HPDE6-E6E7 (cell line): Measurements from ENCODE around the gene RTF1.

ENCODE experiments used
- DNase-seq: peaks from one replicate; pipeline ENCODE4 v3.0.0; 2011; ENCODE audit warnings: missing footprints; ENCODE audit errors: extremely low spot score

RTF1 gene

DNA sequence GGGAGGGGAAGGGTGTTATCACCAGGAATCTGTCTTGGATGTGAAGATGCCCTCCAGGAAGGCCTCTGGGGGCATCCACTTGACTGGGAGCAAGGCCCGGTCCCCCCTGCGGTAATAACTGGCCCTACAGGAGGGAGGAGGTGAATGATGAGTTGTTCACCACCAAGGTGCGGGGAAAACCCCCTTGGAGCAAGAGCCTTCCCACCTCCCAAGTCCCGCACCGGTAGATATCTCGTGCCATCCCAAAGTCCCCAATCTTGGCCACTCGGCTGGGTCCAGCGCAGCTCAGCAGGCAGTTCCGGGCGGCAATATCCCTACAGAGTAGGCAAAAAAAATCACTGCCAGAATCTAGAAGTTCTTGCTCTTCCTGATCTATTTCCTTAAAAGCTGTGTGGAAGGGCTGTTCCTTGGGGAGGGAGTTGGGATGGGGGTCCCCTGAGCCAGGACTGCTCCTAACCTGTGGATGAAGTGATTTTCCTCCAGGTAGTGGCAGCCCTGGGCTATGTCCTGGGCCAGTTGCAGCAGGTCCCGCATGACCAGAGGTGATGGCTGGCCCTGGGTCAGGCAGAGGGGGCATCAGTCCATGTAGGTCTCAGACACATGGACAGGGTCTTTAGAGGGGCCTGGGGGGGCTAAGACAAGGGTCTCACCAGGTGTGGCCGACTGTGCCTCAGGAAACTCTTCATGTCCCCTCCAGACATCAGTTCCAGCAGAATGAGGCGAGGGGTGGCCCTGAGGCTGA lies 88.0 kb downstream of the RTF1 start:
- no peak for DNase-seq

DNA sequence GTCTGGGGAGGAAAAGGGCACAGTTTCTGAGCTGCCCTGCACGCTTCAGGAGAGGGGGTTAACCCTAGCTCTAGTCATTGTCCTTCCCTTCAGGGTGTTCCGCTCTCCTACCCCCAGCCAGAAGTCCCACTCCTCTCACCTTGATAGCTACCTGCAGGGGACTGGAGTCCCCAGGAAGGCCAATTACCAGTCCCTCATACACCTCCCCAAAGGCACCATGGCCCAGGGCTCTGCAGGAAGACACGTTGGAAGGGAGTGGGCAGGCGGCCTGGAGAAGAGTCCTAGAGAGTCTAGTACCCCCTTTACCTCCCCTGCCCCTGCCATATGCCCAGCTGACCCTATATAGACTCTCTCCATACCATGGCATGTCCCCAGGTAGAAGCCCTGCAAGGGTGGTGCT lies 88.9 kb downstream of the RTF1 start:
- DNase-seq: no peak

- no peak for DNase-seq
Measured at GRCh38 chr15:41506796-41507341, 90.0 kb downstream of the RTF1 start.

DNA sequence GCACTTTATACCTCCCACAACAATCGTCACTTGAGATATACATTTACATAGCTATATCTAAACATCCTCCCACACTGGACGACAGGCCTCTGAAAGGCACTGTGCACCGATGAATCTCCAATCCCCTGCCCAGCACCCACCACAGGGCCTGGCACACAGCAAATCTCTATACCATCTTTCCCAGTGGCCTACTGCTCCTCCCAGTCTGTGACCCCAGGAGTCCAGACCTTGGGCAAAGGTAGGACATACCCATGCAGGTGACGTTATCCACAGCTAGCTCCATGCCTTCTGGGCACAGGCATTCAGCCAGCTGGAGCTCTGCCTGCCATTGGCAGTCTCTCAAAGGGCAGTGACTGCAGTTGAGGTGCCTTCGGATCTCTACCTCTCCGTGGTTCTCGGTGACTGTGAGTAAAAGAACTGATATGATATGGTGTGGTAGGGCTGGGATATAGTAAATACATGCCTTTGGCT lies 91.0 kb downstream of the RTF1 start:
- DNase-seq: peak; percentile 40

DNA sequence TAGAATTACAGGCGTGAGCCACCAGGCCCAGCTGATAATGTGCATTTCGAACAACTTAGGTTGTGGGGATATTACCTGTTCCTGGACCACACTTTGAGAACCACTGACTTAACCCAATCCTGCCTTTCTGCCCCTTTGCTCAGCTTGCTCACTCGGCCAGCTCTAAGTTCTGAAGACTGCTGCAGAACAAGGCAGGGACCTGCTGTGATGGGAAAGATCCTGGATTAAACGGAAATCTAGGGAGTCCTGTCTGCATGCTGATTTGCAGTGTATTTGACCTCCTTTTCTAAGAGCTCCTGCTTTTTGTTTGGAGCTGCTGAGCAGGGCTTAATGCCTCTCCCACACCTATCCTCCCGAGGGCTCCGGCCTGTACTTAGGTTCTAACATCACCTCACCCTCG lies 93.8 kb downstream of the RTF1 start:
- no peak for DNase-seq

GRCh38 chr15:41511331-41511898 lies 94.5 kb downstream of the RTF1 start:
- DNase-seq: no peak

DNA sequence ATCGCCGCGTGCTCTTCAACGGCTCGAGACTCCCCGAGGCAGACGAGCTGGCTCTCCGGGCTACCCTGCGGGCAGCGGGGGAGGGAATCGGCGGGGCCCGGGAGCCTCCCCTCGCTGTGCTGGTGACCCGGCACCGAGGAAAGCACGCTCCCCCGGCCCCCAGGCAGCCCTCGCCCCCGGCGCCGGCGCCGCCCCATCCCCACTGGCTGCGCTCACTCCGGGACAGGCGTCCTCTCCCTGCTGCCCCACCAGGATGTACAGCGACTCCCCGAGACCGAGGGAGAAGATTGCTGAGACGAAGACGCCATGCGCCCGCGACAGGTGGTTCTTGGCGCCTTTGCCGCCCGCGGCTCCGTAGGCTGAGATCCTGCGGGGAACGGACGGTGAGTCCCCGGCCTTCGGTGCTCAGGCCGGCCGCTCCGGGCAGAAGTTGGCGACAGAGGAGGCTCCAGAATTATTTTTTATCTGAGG lies 95.0 kb downstream of the RTF1 start:
- DNase-seq: no peak

DNA sequence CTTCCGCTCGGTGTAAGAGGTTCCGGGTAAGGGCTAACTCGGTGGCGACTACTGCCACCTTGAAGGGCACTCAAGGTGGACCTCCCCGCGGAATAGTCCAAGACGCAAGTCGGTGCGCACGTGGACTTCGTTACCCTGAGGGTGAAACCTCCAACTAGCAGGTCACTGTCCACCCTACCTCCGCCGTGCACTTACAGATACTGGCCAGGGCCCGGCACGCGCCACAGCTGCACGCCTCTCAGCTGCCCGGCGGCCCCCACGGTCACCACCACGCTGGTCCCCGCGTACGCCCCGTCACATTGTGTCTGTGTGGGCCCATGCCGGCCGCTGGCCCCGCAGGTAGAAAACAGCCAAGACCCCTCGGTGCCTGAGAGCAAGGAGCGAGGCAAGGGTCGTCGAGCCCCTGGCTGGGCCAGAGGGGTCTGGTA lies 95.6 kb downstream of the RTF1 start:
- no peak for DNase-seq

GRCh38 chr15:41512940-41513505 lies 96.1 kb downstream of the RTF1 start:
- DNase-seq: no peak

DNA sequence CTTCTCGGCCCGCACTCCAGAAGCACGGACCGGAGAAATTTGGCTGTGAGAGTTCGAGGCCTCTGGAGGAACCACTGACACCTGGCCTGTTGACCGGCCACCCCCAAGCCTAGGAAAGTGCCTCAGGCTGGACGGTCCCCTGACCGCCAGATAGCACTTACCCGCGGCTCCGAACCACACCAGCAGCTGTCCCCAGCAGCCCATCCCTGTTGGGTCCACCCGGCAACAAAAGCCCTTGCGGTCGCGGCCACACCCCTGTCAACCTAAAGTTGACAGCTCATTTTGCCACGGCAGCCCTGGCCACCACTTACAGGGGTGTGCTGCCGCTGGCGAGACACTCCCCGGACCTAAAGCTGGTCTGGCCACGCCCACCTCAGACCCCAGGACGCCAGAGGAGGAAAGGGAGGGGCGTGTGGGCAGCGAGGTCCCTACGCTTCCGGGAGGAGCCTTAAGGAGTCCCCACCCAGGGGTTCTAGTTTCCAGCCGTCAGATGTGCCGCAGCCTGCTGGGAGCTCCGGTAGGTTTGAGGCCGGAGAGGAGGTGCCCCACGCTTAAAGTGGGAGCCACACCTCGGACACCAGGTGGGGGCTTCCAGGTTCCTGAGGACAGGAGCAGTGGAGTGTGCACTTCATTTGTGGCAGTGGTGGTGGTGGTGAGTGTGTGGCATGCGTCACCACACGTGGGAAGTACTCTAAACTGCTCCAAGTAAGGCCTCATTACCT lies 96.8 kb downstream of the RTF1 start, which contains the start of gene LTK:
LTK (minus strand) TSS at position 322 of the 722 bp plus-strand sequence; CDS start at position 204, 118 bp downstream.
- no peak for DNase-seq

GRCh38 chr15:41517895-41518449 lies 101.1 kb downstream of the RTF1 start:
- DNase-seq: no peak

DNA sequence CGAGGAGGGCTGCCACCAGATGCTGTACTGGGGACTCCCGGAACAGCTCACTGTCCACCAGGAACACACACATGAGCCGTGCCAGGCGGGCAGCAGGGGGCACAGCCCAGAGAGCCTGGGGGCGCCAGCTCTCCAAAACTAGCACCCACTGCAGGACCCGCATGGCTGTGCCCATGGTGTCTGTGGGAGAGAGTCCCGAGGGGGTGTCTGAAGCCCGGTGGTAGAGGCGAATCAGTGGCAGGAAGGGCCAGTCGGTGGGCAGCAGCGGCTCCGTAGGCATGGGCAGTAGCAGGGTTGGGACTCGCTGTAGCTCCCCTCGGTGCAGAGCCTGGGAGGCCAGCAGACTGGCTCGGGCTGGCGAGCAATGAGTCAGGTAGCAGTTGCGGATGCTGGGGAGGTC lies 103.7 kb downstream of the RTF1 start:
- DNase-seq: no peak

GRCh38 chr15:41521614-41522013 lies 104.7 kb downstream of the RTF1 start:
- no peak for DNase-seq

DNA sequence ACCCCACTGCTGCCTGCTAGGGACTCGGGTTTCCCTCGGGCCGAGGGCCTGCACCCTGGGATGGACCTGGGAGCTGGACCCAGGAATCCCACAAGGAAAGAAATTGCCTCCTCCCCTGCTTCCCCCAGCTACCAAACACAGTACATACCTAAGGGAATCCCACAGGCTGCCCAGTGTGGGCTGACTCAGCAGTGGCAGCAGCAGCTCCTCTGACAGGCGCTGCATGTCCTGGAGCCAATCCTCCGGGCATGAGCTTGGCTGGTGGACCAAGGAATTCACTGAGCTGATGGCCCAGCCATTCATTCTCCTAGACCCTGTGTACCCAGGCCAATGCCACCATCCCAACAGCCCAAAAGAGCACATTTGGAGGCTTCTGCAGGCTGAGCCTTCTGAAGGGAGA lies 106.2 kb downstream of the RTF1 start:
- no peak for DNase-seq

DNA sequence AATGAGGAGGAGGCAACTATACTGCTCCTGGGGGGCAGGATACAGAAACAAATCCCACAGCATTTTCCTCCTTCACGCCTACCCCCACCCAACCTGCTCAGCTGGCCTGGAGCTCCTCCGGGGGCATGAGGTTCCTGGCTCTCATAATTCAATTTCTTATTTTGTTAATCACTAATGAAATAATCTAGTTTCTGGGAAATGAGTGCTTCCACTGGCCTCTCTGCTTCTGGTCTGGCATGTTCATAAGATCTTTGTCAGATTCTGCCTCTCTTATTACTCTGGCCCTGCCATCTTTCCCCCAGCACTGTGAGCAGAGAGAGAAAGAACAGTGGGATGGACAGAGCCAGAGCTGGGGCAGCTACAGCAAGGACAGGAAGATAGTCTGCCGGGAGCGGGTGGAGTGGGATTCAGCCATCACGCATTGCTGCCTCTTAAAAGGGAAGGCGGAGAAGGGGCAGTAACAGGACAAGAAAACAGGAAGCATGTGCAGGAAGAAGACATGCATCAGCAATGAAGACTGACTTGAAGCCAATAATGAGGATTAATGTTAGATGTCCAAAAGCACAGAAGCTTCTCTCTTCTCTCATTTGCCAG lies 113.6 kb downstream of the RTF1 start:
- no peak for DNase-seq
